HepG2 (cell line): Measurements from ENCODE around the gene PPP1R13L. TPM values are rescaled to one million over a fixed set of nuclear protein-coding genes. Genes with fewer than 3 reads are reported as not detected.
A peak's percentile ranks its signal among the peaks of the same experiment; 100 is the strongest.

Source experiments
- FOXO1 ChIP-seq: sonication (generic); formaldehyde crosslinking; IDR thresholded peaks from 2 replicates; pipeline ENCODE4 v1.4.0; 2020; ENCODE audit warnings: missing genetic modification reagents
- HMGXB4 ChIP-seq, 2 experiments: sonication (generic) in 1 of 2; formaldehyde crosslinking in 1 of 2; IDR thresholded peaks; 2 replicates each; pipeline versions ENCODE4 v1.4.0 to v1.6.1; 2018 to 2020; ENCODE audit warnings: missing genetic modification reagents in 2 of 2, borderline replicate concordance in 1 of 2, low read depth in 1 of 2, mild to moderate bottlenecking in 1 of 2, missing biosample characterization in 1 of 2
- HNRNPH1 ChIP-seq: fragments of 200-400 bp; formaldehyde crosslinking; optimal IDR thresholded peaks from 2 replicates; pipeline ENCODE3; 2017; ENCODE audit warnings: mild to moderate bottlenecking, low read depth, low read length
- JUN ChIP-seq: sonication (generic); formaldehyde crosslinking; IDR thresholded peaks from 2 replicates; pipeline ENCODE4 v1.4.0; 2020; ENCODE audit warnings: mild to moderate bottlenecking, missing genetic modification reagents
- MBD4 ChIP-seq: IDR thresholded peaks from 2 replicates; pipeline ENCODE4 v1.6.1; 2012; ENCODE audit warnings: low read length, inconsistent platforms, borderline replicate concordance
- NBN ChIP-seq: fragments of 450-650 bp; conservative IDR thresholded peaks from 2 replicates; pipeline ENCODE4 v1.6.1; 2017
- NR3C1 ChIP-seq: sonication (generic); formaldehyde crosslinking; IDR thresholded peaks from 2 replicates; pipeline ENCODE4 v1.4.0; 2020; ENCODE audit warnings: missing genetic modification reagents
- PATZ1 ChIP-seq: sonication (generic); formaldehyde crosslinking; IDR thresholded peaks from 2 replicates; pipeline ENCODE4 v1.4.0; 2020; ENCODE audit warnings: missing genetic modification reagents
- RAD51 ChIP-seq: fragments of 450-650 bp; IDR thresholded peaks from 2 replicates; pipeline ENCODE4 v1.6.1; 2016; ENCODE audit warnings: borderline replicate concordance
- REXO4 ChIP-seq: sonication (generic); formaldehyde crosslinking; IDR thresholded peaks from 2 replicates; pipeline ENCODE4 v1.8.0; 2022; ENCODE audit warnings: missing genetic modification reagents, mild to moderate bottlenecking, borderline replicate concordance
- SP2 ChIP-seq: sonication (generic); formaldehyde crosslinking; IDR thresholded peaks from 2 replicates; pipeline ENCODE4 v1.5.1; 2020; ENCODE audit warnings: mild to moderate bottlenecking, missing genetic modification reagents
- SP4 ChIP-seq: sonication (generic); formaldehyde crosslinking; IDR thresholded peaks from 2 replicates; pipeline ENCODE4 v1.8.1; 2023; ENCODE audit warnings: mild to moderate bottlenecking, missing genetic modification reagents
- TAF15 ChIP-seq: fragments of 200-400 bp; formaldehyde crosslinking; IDR thresholded peaks from one replicate; pipeline ENCODE4 v1.6.1; 2018; ENCODE audit warnings: mild to moderate bottlenecking, low read depth, low read length; ENCODE audit not compliant: poor library complexity, severe bottlenecking
- TOPORS ChIP-seq: sonication (generic); formaldehyde crosslinking; IDR thresholded peaks from 2 replicates; pipeline ENCODE4 v1.8.0; 2023; ENCODE audit warnings: mild to moderate bottlenecking, missing genetic modification reagents
- YY1 ChIP-seq: IDR thresholded peaks from 2 replicates; pipeline ENCODE4 v1.6.1; 2011; ENCODE audit warnings: low read length, low read depth, moderate library complexity, mild to moderate bottlenecking; ENCODE audit not compliant: insufficient read depth, insufficient replicate concordance
- ZFP82 ChIP-seq: sonication (generic); formaldehyde crosslinking; IDR thresholded peaks from 2 replicates; pipeline ENCODE4 v1.5.1; 2020; ENCODE audit warnings: mild to moderate bottlenecking, missing genetic modification reagents, borderline replicate concordance
- ZMYM4 ChIP-seq: sonication (generic); formaldehyde crosslinking; IDR thresholded peaks from 2 replicates; pipeline ENCODE4 v1.8.1; 2023; ENCODE audit warnings: mild to moderate bottlenecking, missing genetic modification reagents
- ZNF12 ChIP-seq: sonication (generic); formaldehyde crosslinking; IDR thresholded peaks from 2 replicates; pipeline ENCODE4 v1.5.0; 2020; ENCODE audit warnings: missing genetic modification reagents
- ZNF251 ChIP-seq: sonication (generic); formaldehyde crosslinking; IDR thresholded peaks from 2 replicates; pipeline ENCODE4 v1.9.0; 2021; ENCODE audit warnings: mild to moderate bottlenecking, missing genetic modification reagents
- ZNF550 ChIP-seq: sonication (generic); formaldehyde crosslinking; IDR thresholded peaks from 2 replicates; pipeline ENCODE4 v1.4.0; 2020; ENCODE audit warnings: mild to moderate bottlenecking, missing genetic modification reagents, borderline replicate concordance
- ZNF557 ChIP-seq: sonication (generic); formaldehyde crosslinking; IDR thresholded peaks from 2 replicates; pipeline ENCODE4 v1.4.0; 2020; ENCODE audit warnings: missing genetic modification reagents
- ZNF570 ChIP-seq: sonication (generic); formaldehyde crosslinking; IDR thresholded peaks from 2 replicates; pipeline ENCODE4 v1.4.0; 2020; ENCODE audit warnings: mild to moderate bottlenecking, missing genetic modification reagents, borderline replicate concordance
- ZNF678 ChIP-seq: sonication (generic); formaldehyde crosslinking; IDR thresholded peaks from 2 replicates; pipeline ENCODE4 v1.4.0; 2020; ENCODE audit warnings: mild to moderate bottlenecking, missing genetic modification reagents
- ZNF768 ChIP-seq: sonication (generic); formaldehyde crosslinking; IDR thresholded peaks from 2 replicates; pipeline ENCODE4 v1.4.0; 2020; ENCODE audit warnings: missing genetic modification reagents
- ZNF883 ChIP-seq: sonication (generic); formaldehyde crosslinking; IDR thresholded peaks from 2 replicates; pipeline ENCODE4 v1.5.1; 2020; ENCODE audit warnings: mild to moderate bottlenecking, missing genetic modification reagents; ENCODE audit errors: not compliant biosample characterization
- ZNF891 ChIP-seq: sonication (generic); formaldehyde crosslinking; IDR thresholded peaks from 2 replicates; pipeline ENCODE4 v1.5.0; 2020; ENCODE audit warnings: mild to moderate bottlenecking, missing genetic modification reagents
- polyA plus RNA-seq, 8 experiments: library from polyadenylated mRNA; depleted of rRNA in 3 of 8; stranded (reverse) in 7 of 8; unstranded in 1 of 8; fragments of >200 nt; fragmentation: Illumina TruSeq in 4 of 8; extraction: Trizol in 4 of 8; gene quantifications; 2 replicates each; pipeline versions ENCODE4 v1.2.1 to v1.2.3, GENCODE V29; 2011 to 2016; ENCODE audit warnings: low read depth in 4 of 8, missing spikeins in 1 of 8, mixed read lengths in 1 of 8; ENCODE audit not compliant: insufficient read depth in 1 of 8
- total RNA-seq, 5 experiments: library from RNA; depleted of rRNA; stranded (reverse); fragments of >200 nt; fragmentation: Illumina TruSeq; extraction: Trizol; gene quantifications; 2 replicates each; pipeline ENCODE4 v1.2.3, GENCODE V29; 2016; ENCODE audit warnings: low read depth in 1 of 5
- TF ChIP-seq, protein P1 (sequence below): sonication (generic); formaldehyde crosslinking; IDR thresholded peaks from 2 replicates; pipeline ENCODE4 v1.8.0; 2022; ENCODE audit warnings: mild to moderate bottlenecking, missing genetic modification reagents, moderate library complexity

The PPP1R13L gene
- total and polyA plus RNA-seq, 2 of the 13 experiments (the other 11 are each of a cell fraction or from before 2014, with no cell fraction given): 1.3 to 6.6 TPM

DNA sequence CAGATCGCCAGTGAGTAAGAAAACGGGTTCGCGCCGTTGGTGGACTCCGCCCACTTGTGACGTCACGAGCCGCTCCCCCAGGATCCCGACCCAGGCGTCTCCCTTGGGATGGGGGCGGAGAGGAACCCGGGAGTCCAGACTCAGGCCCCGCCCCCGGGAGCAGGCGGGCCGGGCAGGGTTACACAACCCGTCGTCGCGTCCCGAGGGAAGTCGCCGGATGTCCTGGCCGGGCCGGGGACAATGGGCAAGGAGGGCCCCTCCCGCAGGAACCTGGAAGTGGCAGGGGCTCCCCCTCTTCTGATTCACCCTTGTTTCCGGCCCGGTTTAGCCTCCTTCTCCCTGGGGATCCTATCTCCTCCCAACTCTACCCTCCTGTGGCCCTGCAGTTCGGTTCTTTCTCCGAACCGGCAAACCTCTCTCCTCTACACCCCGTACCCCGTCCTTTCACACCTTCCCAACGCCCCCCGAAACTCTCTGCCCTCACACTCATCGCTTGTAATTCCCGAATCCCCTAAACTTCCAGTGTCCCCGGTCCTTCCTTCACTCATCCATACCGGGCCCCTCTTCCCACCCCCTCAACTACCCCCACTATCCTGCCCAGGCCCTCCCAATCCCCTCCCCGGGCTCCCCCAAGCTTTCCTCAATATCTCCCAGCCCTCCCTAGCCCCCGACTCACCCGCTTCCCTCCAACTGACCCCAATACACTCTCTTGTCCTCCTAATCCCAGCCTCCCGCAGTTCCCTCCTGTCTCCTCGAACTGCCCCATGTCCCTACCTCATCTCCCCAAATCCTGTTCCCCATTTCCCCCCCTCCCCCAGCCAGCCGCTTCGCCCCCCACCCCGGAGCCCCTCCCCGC is 38.8 kb upstream of the PPP1R13L start (continued):
- TF ChIP-seq ZNF550 (CRISPR knock-in tag) (0 out of 2 replicates have a peak, but pooled peaks have one; percentile 33), ZNF883 (CRISPR knock-in tag) (no peak), ZNF678 (CRISPR knock-in tag) (no peak), REXO4 (CRISPR knock-in tag) (no peak), FOXO1 (no peak), NR3C1 (CRISPR knock-in tag) (no peak), ZNF557 (CRISPR knock-in tag) (no peak), YY1 (no peak), ZNF570 (no peak), ZNF12 (no peak), ZNF768 (0 out of 2 replicates have a peak, but pooled peaks have one; percentile 14), ZFP82 (no peak), TAF15 (no peak), HMGXB4 (CRISPR knock-in tag; IDR thresholded peaks at IDR 0.05; ENCODE audit: borderline replicate concordance in 1 of 2, low read depth in 1 of 2) (peak in 1 of 2 experiments; percentile 74; a peak in 2 of 4 replicates), ZNF891 (CRISPR knock-in tag) (no peak), ZNF251 (CRISPR knock-in tag) (no peak), ZMYM4 (CRISPR knock-in tag) (no peak), JUN (no peak), SP4 (CRISPR knock-in tag) (peak; percentile 76; the same call in 1 of the 2 replicates), PATZ1 (CRISPR knock-in tag) (peak; percentile 99), TOPORS (no peak), NBN (no peak), MBD4 (no peak), RAD51 (no peak), SP2 (no peak), HNRNPH1 (no peak)
- TF ChIP-seq, protein P1, sequence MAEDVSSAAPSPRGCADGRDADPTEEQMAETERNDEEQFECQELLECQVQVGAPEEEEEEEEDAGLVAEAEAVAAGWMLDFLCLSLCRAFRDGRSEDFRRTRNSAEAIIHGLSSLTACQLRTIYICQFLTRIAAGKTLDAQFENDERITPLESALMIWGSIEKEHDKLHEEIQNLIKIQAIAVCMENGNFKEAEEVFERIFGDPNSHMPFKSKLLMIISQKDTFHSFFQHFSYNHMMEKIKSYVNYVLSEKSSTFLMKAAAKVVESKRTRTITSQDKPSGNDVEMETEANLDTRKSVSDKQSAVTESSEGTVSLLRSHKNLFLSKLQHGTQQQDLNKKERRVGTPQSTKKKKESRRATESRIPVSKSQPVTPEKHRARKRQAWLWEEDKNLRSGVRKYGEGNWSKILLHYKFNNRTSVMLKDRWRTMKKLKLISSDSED (CRISPR knock-in tag): no peak
